Gastrocnemius medialis (tissue), 4 donors: ENCODE data around the gene MADD.

Experiments used
- POLR2A ChIP-seq, 2 donors: fragments of 450-650 bp; IDR thresholded peaks; one replicate each; pipeline ENCODE4 v1.6.1; 2017; ENCODE audit warnings: antibody characterized with exemption in 2 of 2, mild to moderate bottlenecking in 2 of 2, moderate library complexity in 2 of 2
- TF ChIP-seq, protein P1 (sequence below), 5 experiments: fragments of 450-650 bp in 3 of 5; fragments of 200-600 bp in 2 of 5; sonication (generic) in 2 of 5; IDR thresholded peaks in 4 of 5; conservative IDR thresholded peaks in 1 of 5; 1 replicate in 4 of 5; 2 replicates in 1 of 5; pipeline ENCODE4 v1.5.1; 2016 to 2019; ENCODE audit warnings: antibody characterized with exemption in 5 of 5, mild to moderate bottlenecking in 3 of 5, moderate library complexity in 3 of 5

- TF ChIP-seq, protein P1, sequence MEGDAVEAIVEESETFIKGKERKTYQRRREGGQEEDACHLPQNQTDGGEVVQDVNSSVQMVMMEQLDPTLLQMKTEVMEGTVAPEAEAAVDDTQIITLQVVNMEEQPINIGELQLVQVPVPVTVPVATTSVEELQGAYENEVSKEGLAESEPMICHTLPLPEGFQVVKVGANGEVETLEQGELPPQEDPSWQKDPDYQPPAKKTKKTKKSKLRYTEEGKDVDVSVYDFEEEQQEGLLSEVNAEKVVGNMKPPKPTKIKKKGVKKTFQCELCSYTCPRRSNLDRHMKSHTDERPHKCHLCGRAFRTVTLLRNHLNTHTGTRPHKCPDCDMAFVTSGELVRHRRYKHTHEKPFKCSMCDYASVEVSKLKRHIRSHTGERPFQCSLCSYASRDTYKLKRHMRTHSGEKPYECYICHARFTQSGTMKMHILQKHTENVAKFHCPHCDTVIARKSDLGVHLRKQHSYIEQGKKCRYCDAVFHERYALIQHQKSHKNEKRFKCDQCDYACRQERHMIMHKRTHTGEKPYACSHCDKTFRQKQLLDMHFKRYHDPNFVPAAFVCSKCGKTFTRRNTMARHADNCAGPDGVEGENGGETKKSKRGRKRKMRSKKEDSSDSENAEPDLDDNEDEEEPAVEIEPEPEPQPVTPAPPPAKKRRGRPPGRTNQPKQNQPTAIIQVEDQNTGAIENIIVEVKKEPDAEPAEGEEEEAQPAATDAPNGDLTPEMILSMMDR (IDR thresholded peaks at IDR 0.05 in 4 of 5, conservative IDR thresholded peaks at IDR 0.05 in 1 of 5), result no peak
- no peak for TF ChIP-seq POLR2A (IDR thresholded peaks at IDR 0.05)
Measured at GRCh38 chr11:47244448-47245350, 25.2 kb upstream of the MADD start.
